Measurements from ENCODE around the gene USP22. TPM values are rescaled to one million over a fixed set of nuclear protein-coding genes. Genes with fewer than 3 reads are reported as not detected.

Gene USP22
- total and polyA plus RNA-seq, 3 donors from 2014 or later: 96.3 to 216 (median 161) TPM

DNA sequence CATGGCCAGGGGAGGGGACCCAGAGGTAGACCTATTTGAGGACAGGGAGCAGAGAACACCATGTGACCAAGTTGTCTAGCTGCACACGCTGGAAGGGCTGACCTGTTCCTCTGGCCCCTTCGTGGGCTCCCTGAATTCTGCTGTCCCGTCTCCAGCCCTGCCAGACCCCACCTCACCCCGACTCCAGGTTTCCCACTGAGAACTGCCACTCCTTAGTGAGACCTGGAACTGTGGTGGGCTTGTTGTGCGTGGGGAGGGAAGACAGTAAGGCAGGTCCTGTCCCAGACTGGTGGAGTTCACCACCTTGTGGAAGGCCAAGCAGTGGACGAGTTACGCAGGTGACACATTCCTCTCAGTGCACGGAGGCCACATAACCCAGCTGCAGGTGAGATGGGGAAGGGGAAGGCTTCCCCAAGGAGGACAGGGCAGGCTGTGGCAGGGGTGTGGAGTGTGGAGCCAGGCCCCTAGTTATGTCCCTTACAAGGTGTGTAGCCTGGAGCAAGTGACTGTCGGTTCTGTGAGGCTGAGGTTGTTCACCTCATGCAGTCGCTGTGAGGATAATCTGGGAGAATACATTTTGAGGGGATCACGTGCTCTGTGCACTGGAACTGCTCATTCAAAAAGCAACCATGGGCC is 54.7 kb downstream of the USP22 start:
- no peaks in the 10 kb centered on the region for H3K9me3 ChIP-seq
- no peaks in the 10 kb centered on the region for H3K27me3 ChIP-seq
- DNase-seq: no peak
- H3K4me1 ChIP-seq: peaks cover 4% of the 10 kb centered on the region
- 86 to 93% methylated on average over 5 to 11 of the region's 11 CpGs for WGBS, 2 donors
- no peak overlapping the region for H3K4me3 ChIP-seq
- intact Hi-C loops (cut with DNase I; ENCODE audit: low total_unique reads): no loop called here
- H3K36me3 ChIP-seq (ENCODE audit: low read depth, missing control alignments): no peaks in the 10 kb centered on the region
- no peak overlapping the region for H3K27ac ChIP-seq
- TF ChIP-seq, protein P1, sequence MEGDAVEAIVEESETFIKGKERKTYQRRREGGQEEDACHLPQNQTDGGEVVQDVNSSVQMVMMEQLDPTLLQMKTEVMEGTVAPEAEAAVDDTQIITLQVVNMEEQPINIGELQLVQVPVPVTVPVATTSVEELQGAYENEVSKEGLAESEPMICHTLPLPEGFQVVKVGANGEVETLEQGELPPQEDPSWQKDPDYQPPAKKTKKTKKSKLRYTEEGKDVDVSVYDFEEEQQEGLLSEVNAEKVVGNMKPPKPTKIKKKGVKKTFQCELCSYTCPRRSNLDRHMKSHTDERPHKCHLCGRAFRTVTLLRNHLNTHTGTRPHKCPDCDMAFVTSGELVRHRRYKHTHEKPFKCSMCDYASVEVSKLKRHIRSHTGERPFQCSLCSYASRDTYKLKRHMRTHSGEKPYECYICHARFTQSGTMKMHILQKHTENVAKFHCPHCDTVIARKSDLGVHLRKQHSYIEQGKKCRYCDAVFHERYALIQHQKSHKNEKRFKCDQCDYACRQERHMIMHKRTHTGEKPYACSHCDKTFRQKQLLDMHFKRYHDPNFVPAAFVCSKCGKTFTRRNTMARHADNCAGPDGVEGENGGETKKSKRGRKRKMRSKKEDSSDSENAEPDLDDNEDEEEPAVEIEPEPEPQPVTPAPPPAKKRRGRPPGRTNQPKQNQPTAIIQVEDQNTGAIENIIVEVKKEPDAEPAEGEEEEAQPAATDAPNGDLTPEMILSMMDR (IDR thresholded peaks at IDR 0.05): no peak
- TF ChIP-seq POLR2A (IDR thresholded peaks at IDR 0.05): no peak

DNA sequence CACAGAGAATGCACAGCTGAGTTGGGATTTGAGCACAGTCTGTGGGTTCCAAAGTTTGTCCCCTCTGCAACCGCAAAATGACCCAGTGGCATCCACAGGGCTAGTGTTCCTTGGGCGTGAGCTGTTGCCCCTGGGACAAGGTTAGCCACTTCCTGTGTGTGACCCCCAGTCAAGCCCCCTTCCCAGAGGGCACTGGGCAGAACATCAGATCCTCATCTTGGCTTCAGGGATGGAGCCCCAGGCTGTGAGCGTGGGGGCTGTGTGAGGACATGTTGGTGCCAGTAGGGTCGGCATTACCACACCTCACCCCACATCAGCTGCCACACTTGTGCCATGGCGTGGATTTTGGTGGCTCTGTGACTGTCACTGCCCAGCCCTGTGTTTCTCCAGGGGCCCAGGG is 55.3 kb downstream of the USP22 start:
- H3K9me3 ChIP-seq: no peaks in the 10 kb centered on the region
- H3K4me3 ChIP-seq: no peak overlapping the region
- 92% methylated on average over 2 to 4 of the region's 5 CpGs for WGBS, 2 donors
- DNase-seq: no peak
- TF ChIP-seq, protein P1 (IDR thresholded peaks at IDR 0.05): no peak
- no peak for TF ChIP-seq POLR2A (IDR thresholded peaks at IDR 0.05)
- H3K36me3 ChIP-seq (ENCODE audit: low read depth, missing control alignments): no peaks in the 10 kb centered on the region
- H3K4me1 ChIP-seq: peaks cover under 1% of the 10 kb centered on the region
- no peaks in the 10 kb centered on the region for H3K27me3 ChIP-seq
- no peak overlapping the region for H3K27ac ChIP-seq
- intact Hi-C loops (cut with DNase I; ENCODE audit: low total_unique reads): no loop called here

DNA sequence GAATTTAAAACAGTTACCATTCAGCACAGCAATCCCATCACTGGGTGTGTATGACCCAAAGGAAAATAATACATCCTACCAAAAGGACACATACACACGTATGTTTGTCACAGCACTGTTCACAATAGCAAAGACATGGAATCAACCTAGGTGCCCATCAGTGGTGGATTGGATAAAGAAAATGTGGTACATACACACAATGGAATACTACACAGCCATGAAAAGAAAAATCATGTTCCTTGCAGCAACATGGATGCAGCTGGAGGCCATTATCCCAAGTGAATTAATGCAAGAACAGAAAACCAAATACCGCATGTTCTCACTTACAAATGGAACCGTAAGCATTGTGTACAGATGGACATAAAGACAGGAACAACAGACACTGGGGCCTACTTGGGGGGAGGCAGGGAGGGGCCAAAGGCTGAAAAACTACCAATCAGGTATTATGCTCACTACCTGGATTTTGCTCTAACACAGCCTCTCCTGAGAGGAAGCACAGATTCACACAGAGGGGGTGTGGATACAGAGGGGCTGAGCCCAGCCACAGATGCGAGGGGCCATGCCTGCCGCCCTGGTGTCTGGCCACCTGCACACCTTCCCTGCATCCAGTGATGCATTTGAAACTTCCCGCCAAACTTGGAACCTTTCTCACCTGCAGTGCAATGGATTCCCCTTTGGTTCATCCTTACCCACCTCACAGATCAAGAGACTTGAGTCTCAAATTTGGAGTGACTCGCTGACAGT is 55.9 kb downstream of the USP22 start:
- 95 to 96% methylated on average over 7 of the region's 7 CpGs for WGBS, 2 donors
- Histone ChIP-seq H3K4me3 (no peak overlapping the region), H3K36me3 (ENCODE audit: low read depth, missing control alignments) (no peaks in the 10 kb centered on the region), H3K9me3 (no peaks in the 10 kb centered on the region), H3K4me1 (no peaks in the 10 kb centered on the region), H3K27ac (no peak overlapping the region), H3K27me3 (no peaks in the 10 kb centered on the region)
- intact Hi-C loops (cut with DNase I; ENCODE audit: low total_unique reads): no loop called here
- DNase-seq: no peak
- TF ChIP-seq POLR2A (IDR thresholded peaks at IDR 0.05): no peak
- TF ChIP-seq, protein P1 (IDR thresholded peaks at IDR 0.05): no peak

DNA sequence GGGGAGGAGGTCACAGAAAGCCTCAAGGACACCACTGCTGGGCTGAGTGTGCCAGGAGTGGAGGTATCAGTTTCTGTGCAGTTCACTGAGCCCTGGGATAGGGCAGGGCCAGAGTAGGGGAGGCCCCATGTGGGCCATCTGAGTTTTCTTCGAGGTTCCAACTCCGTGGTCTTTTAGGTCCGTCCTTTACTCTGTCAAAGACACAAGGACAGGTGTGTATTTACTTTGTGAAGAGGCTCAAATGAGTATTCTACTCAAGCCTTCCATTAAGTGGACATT is 59.5 kb downstream of the USP22 start:
- TF ChIP-seq POLR2A (IDR thresholded peaks at IDR 0.05): no peak
- TF ChIP-seq, protein P1 (IDR thresholded peaks at IDR 0.05): no peak
- H3K27me3 ChIP-seq: no peaks in the 10 kb centered on the region
- H3K27ac ChIP-seq: no peak overlapping the region
- no peaks in the 10 kb centered on the region for H3K9me3 ChIP-seq
- H3K4me1 ChIP-seq: no peaks in the 10 kb centered on the region
- no peak for DNase-seq
- H3K4me3 ChIP-seq: no peak overlapping the region
- intact Hi-C loops (cut with DNase I; ENCODE audit: low total_unique reads): no loop called here
- H3K36me3 ChIP-seq (ENCODE audit: low read depth, missing control alignments): no peaks in the 10 kb centered on the region
- 53 to 71% methylated on average over 3 of the region's 3 CpGs for WGBS, 2 donors

Data from testis (tissue), 3 donors.